Ovary (tissue), 9 donors: Measurements from ENCODE around the gene GGA1. TPM values are rescaled to one million over a fixed set of nuclear protein-coding genes. Genes with fewer than 3 reads are reported as not detected.

Source experiments
- DNase-seq, 5 donors: peaks; one replicate each; pipeline ENCODE4 v3.0.0-alpha.2; 2019 to 2020
- H3K27ac ChIP-seq, 2 donors: fragments of 200-600 bp; one replicate each; pipeline versions ENCODE4 v1.5.1 to v1.8.0; 2019 to 2022
- H3K27me3 ChIP-seq: fragments of 200-600 bp; one replicate; pipeline ENCODE4 v1.8.0; 2022
- H3K36me3 ChIP-seq: fragments of 200-600 bp; sonication (generic); one replicate; pipeline ENCODE4 v1.5.1; 2019
- H3K4me1 ChIP-seq: one replicate; pipeline ENCODE4 v1.8.1; 2013; ENCODE audit warnings: mild to moderate bottlenecking, moderate library complexity; ENCODE audit not compliant: insufficient read depth
- H3K4me3 ChIP-seq: fragments of 200-600 bp; sonication (generic); one replicate; pipeline ENCODE4 v1.5.1; 2017
- H3K9me3 ChIP-seq, 2 donors: fragments of 200-600 bp in 1 of 2; sonication (generic) in 1 of 2; one replicate each; pipeline versions ENCODE4 v1.5.1 to v1.8.1; 2013 to 2019; ENCODE audit warnings: mild to moderate bottlenecking in 1 of 2, moderate library complexity in 1 of 2
- EP300 ChIP-seq: sonication (generic); formaldehyde crosslinking; IDR thresholded peaks from one replicate; pipeline ENCODE4 v1.6.1; 2017; ENCODE audit warnings: antibody characterized with exemption
- POLR2A ChIP-seq: fragments of 450-650 bp; IDR thresholded peaks from one replicate; pipeline ENCODE4 v1.6.1; 2017; ENCODE audit warnings: antibody characterized with exemption, mild to moderate bottlenecking, moderate library complexity
- WGBS, 3 donors: extraction: QIAGEN DNeasy Blood & Tissue Kit in 1 of 3; methylation state at CpG; one replicate each; pipeline versions ENCODE4 v1.1.5 to v1.1.7; 2013 to 2017; 5-methylcytosine and 5-hydroxymethylcytosine counted together
- intact Hi-C, 4 donors: fragments of 100-400 bp; cut with DNase I; formaldehyde crosslinking; loops; one replicate each; pipeline versions ENCODE4 v1.11.0 to v1.15.1; 2022 to 2023
- polyA plus RNA-seq, 2 donors: library from polyadenylated mRNA; stranded (reverse); fragments of 200-250 nt in 1 of 2; fragments of 350-450 nt in 1 of 2; fragmentation: Illumina TruSeq in 1 of 2; extraction: RNeasy Lipid Tissue Mini Kit (QIAGEN cat#74804) in 1 of 2; gene quantifications; one replicate each; pipeline ENCODE4 v1.2.3, GENCODE V29; 2013 to 2014
- total RNA-seq, 7 donors: library from RNA; depleted of rRNA in 2 of 7; stranded (reverse); fragments of >200 nt in 2 of 7; fragmentation: NEBNext Ultra II Directional in 3 of 7; extraction: Animal tissue kit (Norgen Biotek cat#: 25700) in 3 of 7; gene quantifications; one replicate each; pipeline versions ENCODE4 v1.1.0 to v1.2.4, GENCODE V29; 2016 to 2023
- TF ChIP-seq, protein P1 (sequence below), 3 donors: fragments of 450-650 bp in 2 of 3; fragments of 200-600 bp in 1 of 3; IDR thresholded peaks; one replicate each; pipeline versions ENCODE4 v1.5.1 to v1.8.0; 2016 to 2022; ENCODE audit warnings: antibody characterized with exemption in 3 of 3, mild to moderate bottlenecking in 1 of 3
- donor health status: DM: no; HTN: no; CAD: no; lungs with moderate emphysema.
- donor health status: DM: no; HTN: no; CAD: no.
- donor health status: Bipolar disorder and iron deficiency.
- donor health status: DM: yes; HTN: yes; CAD: no.
- donor health status: DM: no; HTN: no; CAD: no.
- donor health status: DM: yes; HTN: yes; CAD: no.

The GGA1 gene
- total and polyA plus RNA-seq, 9 donors, result 24.1 to 64.7 (median 46.6) TPM

DNA sequence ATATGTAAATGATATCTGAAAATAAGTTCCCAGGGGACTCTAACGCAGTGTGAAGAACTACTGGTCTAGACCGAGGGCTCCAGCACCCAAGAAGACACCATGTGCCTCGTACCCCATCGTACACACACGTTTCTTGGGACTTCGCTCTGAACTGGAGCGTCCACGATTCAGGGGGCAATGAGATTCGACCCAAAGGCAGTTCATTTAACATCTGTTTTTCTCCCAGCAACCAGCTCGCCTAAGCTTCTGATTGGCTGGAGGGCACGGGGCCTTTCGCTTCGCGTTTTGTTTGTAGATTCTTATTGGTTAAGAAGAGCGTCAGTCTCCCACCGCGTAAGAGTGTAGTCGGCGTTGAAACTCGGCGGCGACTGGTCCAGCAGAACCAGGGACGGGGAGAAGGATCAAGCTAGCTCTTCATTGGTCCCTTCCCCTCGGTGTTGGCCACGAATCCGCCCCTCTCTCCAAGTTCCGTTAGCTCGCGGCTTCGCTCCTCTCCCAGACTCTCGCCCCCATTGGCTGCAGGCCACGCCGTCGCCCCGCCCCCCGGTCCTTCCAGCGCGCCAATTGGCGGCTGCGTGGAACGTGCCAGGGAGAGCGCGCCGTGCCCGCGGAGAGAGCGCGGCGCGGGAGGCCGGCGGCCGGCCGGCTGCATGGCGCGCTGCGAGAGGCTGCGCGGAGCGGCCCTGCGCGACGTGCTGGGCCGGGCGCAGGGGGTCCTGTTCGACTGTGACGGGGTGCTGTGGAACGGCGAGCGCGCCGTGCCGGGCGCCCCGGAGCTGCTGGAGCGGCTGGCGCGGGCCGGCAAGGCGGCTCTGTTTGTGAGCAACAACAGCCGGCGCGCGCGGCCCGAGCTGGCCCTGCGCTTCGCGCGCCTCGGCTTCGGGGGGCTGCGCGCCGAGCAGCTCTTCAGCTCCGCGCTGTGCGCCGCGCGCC is 49.8 kb downstream of the GGA1 start, which contains the start of gene PDXP:
Gene PDXP (plus strand): TSS at position 591 of the 933 bp plus-strand sequence. CDS start 60 bp downstream, at position 651.
- no peaks in the 10 kb centered on the region for H3K9me3 ChIP-seq
- TF ChIP-seq EP300 (no peak), POLR2A (peak; percentile 74)
- H3K27me3 ChIP-seq, result no peaks in the 10 kb centered on the region
- H3K4me3 ChIP-seq, result peak within 1 kb of the TSS; percentile 62
- intact Hi-C loops, result loop anchor here in 1 of 4 donors (2.0 kb wide), 1 partner anchor 16 kb away; the partner anchor contains the start of gene LGALS1
- peak; percentile 99 to 100 (median 100) for DNase-seq
- H3K36me3 ChIP-seq, result no peaks in the 10 kb centered on the region
- H3K4me1 ChIP-seq, result peaks cover 8% of the 10 kb centered on the region
- peak within 1 kb of the TSS in 1 of 2 donors; percentile 71 for H3K27ac ChIP-seq
- WGBS, 3 donors, result 0 to 1% (median 0%) methylated on average over 55 to 101 of the region's 101 CpGs

GRCh38 chr22:37659066-37659896 is 50.6 kb downstream of the GGA1 start:
- Histone ChIP-seq H3K9me3 (no peaks in the 10 kb centered on the region), H3K36me3 (no peaks in the 10 kb centered on the region), H3K4me1 (peaks cover 8% of the 10 kb centered on the region), H3K4me3 (peak overlapping the region; percentile 62), H3K27ac (no peak overlapping the region), H3K27me3 (no peaks in the 10 kb centered on the region)
- TF ChIP-seq POLR2A (no peak), EP300 (no peak)
- TF ChIP-seq, protein P1, sequence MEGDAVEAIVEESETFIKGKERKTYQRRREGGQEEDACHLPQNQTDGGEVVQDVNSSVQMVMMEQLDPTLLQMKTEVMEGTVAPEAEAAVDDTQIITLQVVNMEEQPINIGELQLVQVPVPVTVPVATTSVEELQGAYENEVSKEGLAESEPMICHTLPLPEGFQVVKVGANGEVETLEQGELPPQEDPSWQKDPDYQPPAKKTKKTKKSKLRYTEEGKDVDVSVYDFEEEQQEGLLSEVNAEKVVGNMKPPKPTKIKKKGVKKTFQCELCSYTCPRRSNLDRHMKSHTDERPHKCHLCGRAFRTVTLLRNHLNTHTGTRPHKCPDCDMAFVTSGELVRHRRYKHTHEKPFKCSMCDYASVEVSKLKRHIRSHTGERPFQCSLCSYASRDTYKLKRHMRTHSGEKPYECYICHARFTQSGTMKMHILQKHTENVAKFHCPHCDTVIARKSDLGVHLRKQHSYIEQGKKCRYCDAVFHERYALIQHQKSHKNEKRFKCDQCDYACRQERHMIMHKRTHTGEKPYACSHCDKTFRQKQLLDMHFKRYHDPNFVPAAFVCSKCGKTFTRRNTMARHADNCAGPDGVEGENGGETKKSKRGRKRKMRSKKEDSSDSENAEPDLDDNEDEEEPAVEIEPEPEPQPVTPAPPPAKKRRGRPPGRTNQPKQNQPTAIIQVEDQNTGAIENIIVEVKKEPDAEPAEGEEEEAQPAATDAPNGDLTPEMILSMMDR (IDR thresholded peaks at IDR 0.05), result no peak
- WGBS, 3 donors, result 2 to 4% (median 2%) methylated on average over 37 to 68 of the region's 68 CpGs
- intact Hi-C loops, result loop anchor here in 1 of 4 donors (2.0 kb wide), 1 partner anchor 16 kb away; the partner anchor contains the start of gene LGALS1
- peak in 4 of 5 donors; percentile 26 to 67 (median 50) for DNase-seq

- intact Hi-C loops, result loop anchor here in 1 of 4 donors (2.0 to 5.0 kb wide), 2 partner anchors 15 to 142 kb away; partner anchors contain the start of gene LGALS1
- H3K9me3 ChIP-seq, result no peaks in the 10 kb centered on the region
- 69 to 72% (median 72%) methylated on average over 14 of the region's 14 CpGs for WGBS, 3 donors
- no peaks in the 10 kb centered on the region for H3K36me3 ChIP-seq
- peak overlapping the region; percentile 62 for H3K4me3 ChIP-seq
- H3K4me1 ChIP-seq, result peaks cover 11% of the 10 kb centered on the region
- H3K27me3 ChIP-seq, result no peaks in the 10 kb centered on the region
- TF ChIP-seq EP300, result no peak
- TF ChIP-seq, protein P1 (IDR thresholded peaks at IDR 0.05), result no peak
- TF ChIP-seq POLR2A, result no peak
- H3K27ac ChIP-seq, result no peak overlapping the region
- DNase-seq, result peak in 1 of 5 donors; percentile 32
Observed at GRCh38 chr22:37659897-37660708, 51.5 kb downstream of the GGA1 start.

- WGBS, 3 donors, result 40 to 81% (median 72%) methylated on average over 1 to 2 of the region's 2 CpGs
- no peaks in the 10 kb centered on the region for H3K9me3 ChIP-seq
- H3K4me1 ChIP-seq, result peaks cover 11% of the 10 kb centered on the region
- no peak for DNase-seq
- H3K36me3 ChIP-seq, result no peaks in the 10 kb centered on the region
- TF ChIP-seq, protein P1 (IDR thresholded peaks at IDR 0.05), result no peak
- TF ChIP-seq EP300, result no peak
- TF ChIP-seq POLR2A, result no peak
- H3K27me3 ChIP-seq, result no peaks in the 10 kb centered on the region
- peak overlapping the region; percentile 6 to 25 for H3K27ac ChIP-seq
- H3K4me3 ChIP-seq, result no peak overlapping the region
- intact Hi-C loops, result loop anchor here in 1 of 4 donors (5.0 kb wide), 1 partner anchor 142 kb away; no protein-coding TSS in a partner anchor
Observed at GRCh38 chr22:37660709-37661045, 52.0 kb downstream of the GGA1 start.
